ENCODE data around the gene ELOVL6.

DNA sequence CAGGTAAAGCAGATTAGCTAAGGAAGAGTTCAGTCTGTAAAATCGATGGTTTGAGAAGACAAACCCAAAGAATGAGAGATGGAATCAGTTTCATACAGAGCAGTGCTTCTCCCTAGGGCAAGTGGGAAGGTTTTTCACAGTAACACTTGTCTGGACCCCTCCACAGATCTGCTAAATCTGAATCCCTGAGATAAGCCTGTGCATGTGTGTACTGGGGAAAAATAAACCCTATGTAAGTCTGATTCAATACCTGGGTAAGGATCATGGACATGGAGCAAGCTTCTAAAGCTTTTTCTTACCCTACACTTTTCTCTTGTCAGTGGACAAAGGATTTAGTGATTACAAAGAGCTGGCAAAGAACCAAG lies 13.6 kb downstream of the ELOVL6 start:
- TF ChIP-seq, protein P1, sequence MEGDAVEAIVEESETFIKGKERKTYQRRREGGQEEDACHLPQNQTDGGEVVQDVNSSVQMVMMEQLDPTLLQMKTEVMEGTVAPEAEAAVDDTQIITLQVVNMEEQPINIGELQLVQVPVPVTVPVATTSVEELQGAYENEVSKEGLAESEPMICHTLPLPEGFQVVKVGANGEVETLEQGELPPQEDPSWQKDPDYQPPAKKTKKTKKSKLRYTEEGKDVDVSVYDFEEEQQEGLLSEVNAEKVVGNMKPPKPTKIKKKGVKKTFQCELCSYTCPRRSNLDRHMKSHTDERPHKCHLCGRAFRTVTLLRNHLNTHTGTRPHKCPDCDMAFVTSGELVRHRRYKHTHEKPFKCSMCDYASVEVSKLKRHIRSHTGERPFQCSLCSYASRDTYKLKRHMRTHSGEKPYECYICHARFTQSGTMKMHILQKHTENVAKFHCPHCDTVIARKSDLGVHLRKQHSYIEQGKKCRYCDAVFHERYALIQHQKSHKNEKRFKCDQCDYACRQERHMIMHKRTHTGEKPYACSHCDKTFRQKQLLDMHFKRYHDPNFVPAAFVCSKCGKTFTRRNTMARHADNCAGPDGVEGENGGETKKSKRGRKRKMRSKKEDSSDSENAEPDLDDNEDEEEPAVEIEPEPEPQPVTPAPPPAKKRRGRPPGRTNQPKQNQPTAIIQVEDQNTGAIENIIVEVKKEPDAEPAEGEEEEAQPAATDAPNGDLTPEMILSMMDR (IDR thresholded peaks at IDR 0.05; ENCODE audit: insufficient read depth, low read depth, low read length) = no peak
- TF ChIP-seq EZH2 (IDR thresholded peaks at IDR 0.05; ENCODE audit: insufficient read depth, low read length) = no peak
